ENCODE results near the gene EIF3B. TPM values are rescaled to one million over a fixed set of nuclear protein-coding genes. Genes with fewer than 3 reads are reported as not detected.
"Not testable (repeated sequence)": the region's sequence is repeated elsewhere in the genome, so short reads cannot be mapped to it uniquely, and the experiment has no call there.

Gene EIF3B
- polyA plus RNA-seq, 12 donors = 96.0 to 123 (median 108) TPM; not detected in 1

GRCh38 chr7:2398506-2398905 lies 43.9 kb downstream of the EIF3B start:
- DNase-seq = no peak

- peak; percentile 60 for DNase-seq
Observed at GRCh38 chr7:2399848-2400587, 45.4 kb downstream of the EIF3B start.

GRCh38 chr7:2402687-2403013 lies 48.0 kb downstream of the EIF3B start:
- DNase-seq = no peak

GRCh38 chr7:2403014-2403717 lies 48.5 kb downstream of the EIF3B start, which contains the start of gene CHST12:
TSS of gene CHST12 (plus strand) at chr7:2403611. CDS start at chr7:2432640, 29,029 bp downstream.
- DNase-seq = peak; percentile 92

- no peak for DNase-seq
Observed at GRCh38 chr7:2403718-2404648, 49.4 kb downstream of the EIF3B start.

GRCh38 chr7:2404714-2405119 lies 50.1 kb downstream of the EIF3B start:
- DNase-seq = no peak

- no peak for DNase-seq
Observed at GRCh38 chr7:2405201-2405600, 50.6 kb downstream of the EIF3B start.

- no peak for DNase-seq
Observed at GRCh38 chr7:2405601-2406345, 51.1 kb downstream of the EIF3B start.

GRCh38 chr7:2409745-2410414 lies 55.3 kb downstream of the EIF3B start:
- DNase-seq = no peak

- no peak for DNase-seq
Observed at GRCh38 chr7:2411049-2411448, 56.4 kb downstream of the EIF3B start.

- DNase-seq = no peak
Observed at GRCh38 chr7:2411815-2412586, 57.4 kb downstream of the EIF3B start.

GRCh38 chr7:2412587-2413201 lies 58.1 kb downstream of the EIF3B start:
- no peak for DNase-seq

GRCh38 chr7:2416063-2416462 lies 61.4 kb downstream of the EIF3B start:
- DNase-seq = no peak

- no peak for DNase-seq
Observed at GRCh38 chr7:2416650-2417049, 62.0 kb downstream of the EIF3B start.

- DNase-seq = not testable (repeated sequence)
Observed at GRCh38 chr7:2417178-2417577, 62.6 kb downstream of the EIF3B start.

- no peak for DNase-seq
Observed at GRCh38 chr7:2417981-2418481, 63.4 kb downstream of the EIF3B start.

- no peak for DNase-seq
Observed at GRCh38 chr7:2420216-2420933, 65.7 kb downstream of the EIF3B start.

GRCh38 chr7:2421943-2422310 lies 67.3 kb downstream of the EIF3B start:
- no peak for DNase-seq

GRCh38 chr7:2425749-2426148 lies 71.1 kb downstream of the EIF3B start:
- no peak for DNase-seq

All from muscle of arm (tissue), 12 donors.